Activated effector memory CD4-positive, alpha-beta T cell treated with anti-CD3 and anti-CD28 coated beads, Interleukin-2, amount 50 U/mL, for 16 hours (primary cell): ENCODE results near the gene SPEF1.
"Not testable (repeated sequence)": the region's sequence is repeated elsewhere in the genome, so short reads cannot be mapped to it uniquely, and the experiment has no call there.

ENCODE experiments used
- DNase-seq: peaks from one replicate; pipeline ENCODE4 v3.0.0-alpha.2; 2020

SPEF1 gene

GRCh38 chr20:3781153-3781910 lies at the start of gene SPEF1:
SPEF1 (minus strand) TSS chr20:3781448; CDS start chr20:3781287, 161 bp downstream.
- DNase-seq, result peak; percentile 73

- DNase-seq, result not testable (repeated sequence)
These were observed 48.6 kb upstream of the SPEF1 start for GRCh38 chr20:3829891-3830290.

GRCh38 chr20:3828798-3829197 lies 47.5 kb upstream of the SPEF1 start:
- no peak for DNase-seq

GRCh38 chr20:3826420-3826819 lies 45.2 kb upstream of the SPEF1 start:
- no peak for DNase-seq

- DNase-seq, result no peak
These were observed 44.3 kb upstream of the SPEF1 start for GRCh38 chr20:3825526-3825925.

GRCh38 chr20:3823881-3824280 lies 42.6 kb upstream of the SPEF1 start:
- DNase-seq, result no peak

GRCh38 chr20:3821996-3822395 lies 40.7 kb upstream of the SPEF1 start:
- DNase-seq, result no peak

- no peak for DNase-seq
These were observed 39.9 kb upstream of the SPEF1 start for GRCh38 chr20:3820901-3821727.

GRCh38 chr20:3820048-3820900 lies 39.0 kb upstream of the SPEF1 start, which contains the start of gene AP5S1:
AP5S1 (plus strand) TSS chr20:3820547; CDS start chr20:3822118, 1,571 bp downstream.
- DNase-seq, result peak; percentile 98

GRCh38 chr20:3819411-3820047 lies 38.3 kb upstream of the SPEF1 start:
- no peak for DNase-seq

GRCh38 chr20:3818155-3819151 lies 37.2 kb upstream of the SPEF1 start:
- DNase-seq, result no peak

- no peak for DNase-seq
These were observed 34.6 kb upstream of the SPEF1 start for GRCh38 chr20:3815703-3816315.

- DNase-seq, result no peak
These were observed 33.8 kb upstream of the SPEF1 start for GRCh38 chr20:3814928-3815495.

GRCh38 chr20:3813848-3814581 lies 32.8 kb upstream of the SPEF1 start:
- DNase-seq, result peak; percentile 73

GRCh38 chr20:3812975-3813847 lies 32.0 kb upstream of the SPEF1 start:
- no peak for DNase-seq

GRCh38 chr20:3812259-3812681 lies 31.0 kb upstream of the SPEF1 start:
- no peak for DNase-seq

GRCh38 chr20:3811467-3812258 lies 30.4 kb upstream of the SPEF1 start:
- DNase-seq, result peak; percentile 97

- DNase-seq, result no peak
These were observed 27.3 kb upstream of the SPEF1 start for GRCh38 chr20:3808544-3808943.
